Parathyroid adenoma (tissue), 2 donors: ENCODE data around the gene UAP1L1.

Source experiments
- H2AFZ ChIP-seq: fragments of 300-600 bp; sonication (generic); one replicate; pipeline ENCODE4 v1.7.0; 2017; ENCODE audit warnings: antibody characterized with exemption, mild to moderate bottlenecking
- H3K27ac ChIP-seq: fragments of 300-600 bp; sonication (generic); one replicate; pipeline ENCODE4 v1.7.0; 2017
- H3K27me3 ChIP-seq: fragments of 300-600 bp; sonication (generic); one replicate; pipeline ENCODE4 v1.7.0; 2017; ENCODE audit warnings: low read length; ENCODE audit not compliant: control insufficient read depth, insufficient read depth
- H3K36me3 ChIP-seq: fragments of 300-600 bp; sonication (generic); one replicate; pipeline ENCODE4 v1.7.0; 2017; ENCODE audit warnings: low read length; ENCODE audit not compliant: control insufficient read depth, insufficient read depth
- H3K4me1 ChIP-seq: fragments of 300-600 bp; sonication (generic); one replicate; pipeline ENCODE4 v1.7.0; 2017; ENCODE audit warnings: control low read depth
- H3K4me2 ChIP-seq: fragments of 300-600 bp; sonication (generic); one replicate; pipeline ENCODE4 v1.7.0; 2017; ENCODE audit warnings: low read length
- H3K4me3 ChIP-seq: fragments of 300-600 bp; sonication (generic); one replicate; pipeline ENCODE4 v1.7.0; 2017; ENCODE audit warnings: low read depth, low read length
- H3K79me2 ChIP-seq: fragments of 300-600 bp; sonication (generic); one replicate; pipeline ENCODE4 v1.7.0; 2017; ENCODE audit warnings: control low read depth
- H3K9ac ChIP-seq: fragments of 300-600 bp; sonication (generic); one replicate; pipeline ENCODE4 v1.7.0; 2017; ENCODE audit warnings: mild to moderate bottlenecking
- H3K9me3 ChIP-seq: fragments of 300-600 bp; sonication (generic); one replicate; pipeline ENCODE4 v1.7.0; 2017; ENCODE audit warnings: low read length; ENCODE audit not compliant: control insufficient read depth
- TF ChIP-seq, protein P1 (sequence below): fragments of 300-600 bp; sonication (generic); IDR thresholded peaks from one replicate; pipeline ENCODE4 v1.7.0; 2017; ENCODE audit warnings: antibody characterized with exemption, mild to moderate bottlenecking
- donor health status: primary hyperparathyroidism.

The UAP1L1 gene

DNA sequence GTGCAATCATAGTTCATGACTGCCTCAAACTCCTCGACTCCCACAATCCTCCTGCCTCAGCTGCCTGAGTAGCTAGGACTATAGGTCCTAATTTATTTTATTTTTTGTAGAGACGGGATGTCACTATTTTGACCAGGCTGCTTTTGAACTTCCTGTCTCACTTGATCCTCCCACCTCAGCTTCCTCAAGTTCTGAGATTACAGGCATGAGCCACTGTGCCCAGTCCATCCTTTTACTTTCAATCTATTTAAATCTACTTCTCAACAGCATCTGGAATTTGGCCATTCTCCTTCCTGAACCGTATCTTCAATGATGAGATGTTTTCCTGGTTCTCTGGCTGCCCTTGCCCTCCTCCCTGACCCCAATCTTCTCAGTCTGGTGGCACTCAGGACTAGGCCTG is 49.5 kb downstream of the UAP1L1 start:
- H3K79me2 ChIP-seq = no peaks in the 10 kb centered on the region
- H2AFZ ChIP-seq = no peak overlapping the region
- no peaks in the 10 kb centered on the region for H3K9me3 ChIP-seq
- H3K4me1 ChIP-seq = no peaks in the 10 kb centered on the region
- no peak overlapping the region for H3K9ac ChIP-seq
- no peak overlapping the region for H3K4me3 ChIP-seq
- no peaks in the 10 kb centered on the region for H3K36me3 ChIP-seq
- H3K27me3 ChIP-seq = no peaks in the 10 kb centered on the region
- no peak overlapping the region for H3K4me2 ChIP-seq
- TF ChIP-seq, protein P1, sequence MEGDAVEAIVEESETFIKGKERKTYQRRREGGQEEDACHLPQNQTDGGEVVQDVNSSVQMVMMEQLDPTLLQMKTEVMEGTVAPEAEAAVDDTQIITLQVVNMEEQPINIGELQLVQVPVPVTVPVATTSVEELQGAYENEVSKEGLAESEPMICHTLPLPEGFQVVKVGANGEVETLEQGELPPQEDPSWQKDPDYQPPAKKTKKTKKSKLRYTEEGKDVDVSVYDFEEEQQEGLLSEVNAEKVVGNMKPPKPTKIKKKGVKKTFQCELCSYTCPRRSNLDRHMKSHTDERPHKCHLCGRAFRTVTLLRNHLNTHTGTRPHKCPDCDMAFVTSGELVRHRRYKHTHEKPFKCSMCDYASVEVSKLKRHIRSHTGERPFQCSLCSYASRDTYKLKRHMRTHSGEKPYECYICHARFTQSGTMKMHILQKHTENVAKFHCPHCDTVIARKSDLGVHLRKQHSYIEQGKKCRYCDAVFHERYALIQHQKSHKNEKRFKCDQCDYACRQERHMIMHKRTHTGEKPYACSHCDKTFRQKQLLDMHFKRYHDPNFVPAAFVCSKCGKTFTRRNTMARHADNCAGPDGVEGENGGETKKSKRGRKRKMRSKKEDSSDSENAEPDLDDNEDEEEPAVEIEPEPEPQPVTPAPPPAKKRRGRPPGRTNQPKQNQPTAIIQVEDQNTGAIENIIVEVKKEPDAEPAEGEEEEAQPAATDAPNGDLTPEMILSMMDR = no peak
- peak overlapping the region; percentile 15 for H3K27ac ChIP-seq

GRCh38 chr9:137127301-137128157 is 50.2 kb downstream of the UAP1L1 start:
- no peak overlapping the region for H3K4me3 ChIP-seq
- no peaks in the 10 kb centered on the region for H3K9me3 ChIP-seq
- no peak overlapping the region for H3K9ac ChIP-seq
- H3K36me3 ChIP-seq = no peaks in the 10 kb centered on the region
- TF ChIP-seq, protein P1 = no peak
- H3K4me2 ChIP-seq = no peak overlapping the region
- no peaks in the 10 kb centered on the region for H3K27me3 ChIP-seq
- no peaks in the 10 kb centered on the region for H3K79me2 ChIP-seq
- H3K27ac ChIP-seq = peak overlapping the region; percentile 15
- no peak overlapping the region for H2AFZ ChIP-seq
- no peaks in the 10 kb centered on the region for H3K4me1 ChIP-seq

DNA sequence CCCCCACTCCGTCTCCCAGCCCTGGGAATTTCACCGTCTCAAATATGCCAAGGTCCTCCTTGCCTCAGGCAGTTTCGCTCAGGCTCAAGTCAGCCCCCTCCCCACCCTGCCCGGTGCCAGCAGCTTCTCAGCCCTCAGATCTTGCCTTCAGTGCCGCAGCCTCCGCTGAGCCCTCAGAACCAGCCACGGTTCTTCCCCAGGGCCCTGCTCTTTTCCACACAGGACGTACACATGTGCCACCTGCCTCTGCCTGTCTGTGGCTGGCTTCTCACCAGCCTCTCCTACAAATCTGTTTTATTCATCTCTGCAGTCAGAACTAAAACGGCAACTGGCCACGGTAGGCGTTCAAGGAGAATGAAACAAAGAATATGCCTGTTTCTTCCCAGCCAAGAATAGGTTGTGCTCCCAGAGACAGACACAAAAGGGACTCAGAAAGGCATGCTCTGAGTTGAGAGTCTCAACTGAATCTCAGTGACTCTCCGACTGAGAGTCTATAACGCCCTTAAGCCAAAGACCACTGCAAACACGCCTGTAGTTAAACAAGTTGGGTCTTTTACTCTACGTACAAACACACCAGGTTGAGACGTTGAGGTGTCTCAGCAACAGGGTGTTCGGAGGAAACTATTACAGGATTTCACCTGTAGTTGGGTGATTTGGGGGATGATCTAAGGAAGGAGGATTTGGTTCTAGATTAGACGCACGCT is 51.0 kb downstream of the UAP1L1 start:
- TF ChIP-seq, protein P1 = no peak
- H3K9me3 ChIP-seq = no peaks in the 10 kb centered on the region
- no peak overlapping the region for H3K27ac ChIP-seq
- no peaks in the 10 kb centered on the region for H3K79me2 ChIP-seq
- no peaks in the 10 kb centered on the region for H3K27me3 ChIP-seq
- H3K4me3 ChIP-seq = peak overlapping the region; percentile 79
- H3K4me1 ChIP-seq = no peaks in the 10 kb centered on the region
- no peaks in the 10 kb centered on the region for H3K36me3 ChIP-seq
- H3K9ac ChIP-seq = no peak overlapping the region
- peak overlapping the region; percentile 67 for H3K4me2 ChIP-seq
- H2AFZ ChIP-seq = no peak overlapping the region

DNA sequence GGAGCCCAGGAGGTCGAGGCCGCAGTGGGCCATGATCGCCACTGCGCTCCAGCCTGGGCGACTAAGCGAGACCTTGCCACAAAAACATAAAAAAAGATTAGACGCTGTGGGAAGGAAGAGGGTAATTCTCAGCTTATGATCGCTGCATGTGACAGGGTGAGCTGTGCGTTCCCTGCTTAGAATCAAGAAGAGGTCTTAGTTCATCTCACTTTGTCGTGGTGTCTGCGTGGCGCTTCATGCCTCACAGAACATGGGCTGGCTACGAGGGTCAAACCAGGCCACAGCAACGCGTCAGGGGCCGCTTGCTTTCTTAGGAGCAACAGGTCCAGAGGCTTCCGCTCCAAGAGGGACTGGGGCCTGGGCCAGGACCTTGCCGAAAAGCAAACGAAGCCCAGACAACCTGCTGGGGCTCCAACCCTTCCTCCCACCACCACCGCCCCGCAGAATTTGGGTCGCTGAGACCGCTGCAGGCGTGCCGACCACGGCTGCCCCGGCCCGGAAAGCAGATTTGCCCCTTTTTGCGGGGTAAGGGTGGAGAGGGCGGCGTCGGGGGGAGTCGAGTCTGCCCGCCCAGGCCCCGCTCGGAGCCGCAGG is 51.6 kb downstream of the UAP1L1 start:
- H3K36me3 ChIP-seq = no peaks in the 10 kb centered on the region
- TF ChIP-seq, protein P1 = no peak
- H2AFZ ChIP-seq = peak overlapping the region; percentile 92
- H3K9ac ChIP-seq = no peak overlapping the region
- no peaks in the 10 kb centered on the region for H3K27me3 ChIP-seq
- H3K4me3 ChIP-seq = peak overlapping the region; percentile 79
- H3K27ac ChIP-seq = no peak overlapping the region
- H3K79me2 ChIP-seq = no peaks in the 10 kb centered on the region
- no peaks in the 10 kb centered on the region for H3K4me1 ChIP-seq
- peak overlapping the region; percentile 67 for H3K4me2 ChIP-seq
- H3K9me3 ChIP-seq = no peaks in the 10 kb centered on the region
